Melanocyte of skin (primary cell): ENCODE results near the gene AXIN2. TPM values are rescaled to one million over a fixed set of nuclear protein-coding genes. Genes with fewer than 3 reads are reported as not detected.

Source experiments
- total RNA-seq, 2 donors: library from RNA; depleted of rRNA; stranded (reverse); fragments of >200 nt; gene quantifications; 2 replicates each; pipeline ENCODE4 v1.2.3, GENCODE V29; 2012

Gene AXIN2
- total RNA-seq: 1 to 10 TPM; 1.7 to 2.7 TPM

GRCh38 chr17:65561452-65562205 is at the start of gene AXIN2:
TSS of gene AXIN2 (minus strand) at chr17:65561648. CDS start at chr17:65558620, 3,028 bp downstream.

